ENCODE measurements around the gene ODAM.
"Not testable (repeated sequence)": the region's sequence is repeated elsewhere in the genome, so short reads cannot be mapped to it uniquely, and the experiment has no call there.

ODAM gene

GRCh38 chr4:70195425-70195824 is at the start of gene ODAM:
ODAM (plus strand) TSS chr4:70195725; CDS start chr4:70196544, 819 bp downstream.
- no peak for DNase-seq

GRCh38 chr4:70151271-70151670 is 44.3 kb upstream of the ODAM start:
- no peak for DNase-seq

- DNase-seq, result no peak
Measured at GRCh38 chr4:70152088-70152487, 43.4 kb upstream of the ODAM start.

GRCh38 chr4:70153937-70154336 is 41.6 kb upstream of the ODAM start, which contains the start of gene PRR27:
PRR27 (plus strand) TSS chr4:70154237; CDS start chr4:70154376, 139 bp downstream.
- no peak for DNase-seq

- no peak for DNase-seq
Measured at GRCh38 chr4:70158576-70158975, 36.9 kb upstream of the ODAM start.

GRCh38 chr4:70177090-70177489 is 18.4 kb upstream of the ODAM start:
- no peak for DNase-seq

GRCh38 chr4:70178075-70178660 is 17.4 kb upstream of the ODAM start:
- no peak for DNase-seq

- no peak for DNase-seq
Measured at GRCh38 chr4:70179811-70180210, 15.7 kb upstream of the ODAM start.

- DNase-seq, result no peak
Measured at GRCh38 chr4:70181864-70182263, 13.7 kb upstream of the ODAM start.

GRCh38 chr4:70182517-70183167 is 12.9 kb upstream of the ODAM start:
- no peak for DNase-seq

GRCh38 chr4:70183168-70183939 is 12.2 kb upstream of the ODAM start:
- no peak for DNase-seq

- no peak for DNase-seq
Measured at GRCh38 chr4:70183940-70184246, 11.6 kb upstream of the ODAM start.

GRCh38 chr4:70187216-70187615 is 8.3 kb upstream of the ODAM start:
- no peak for DNase-seq

GRCh38 chr4:70190579-70190978 is 4.9 kb upstream of the ODAM start:
- DNase-seq, result no peak

GRCh38 chr4:70191647-70192046 is 3.9 kb upstream of the ODAM start:
- DNase-seq, result no peak

- no peak for DNase-seq
Measured at GRCh38 chr4:70192895-70193294, 2.6 kb upstream of the ODAM start.

GRCh38 chr4:70196857-70197256 is 1.3 kb downstream of the ODAM start:
- no peak for DNase-seq

GRCh38 chr4:70197842-70198241 is 2.3 kb downstream of the ODAM start:
- DNase-seq, result no peak

- DNase-seq, result no peak
Measured at GRCh38 chr4:70203601-70204000, 8.1 kb downstream of the ODAM start.

GRCh38 chr4:70212752-70213151 is 17.2 kb downstream of the ODAM start:
- not testable (repeated sequence) for DNase-seq

- not testable (repeated sequence) for DNase-seq
Measured at GRCh38 chr4:70216109-70216508, 20.6 kb downstream of the ODAM start.

GRCh38 chr4:70216550-70216949 is 21.0 kb downstream of the ODAM start:
- not testable (repeated sequence) for DNase-seq

GRCh38 chr4:70221389-70221788 is 25.9 kb downstream of the ODAM start:
- not testable (repeated sequence) for DNase-seq

GRCh38 chr4:70221818-70222217 is 26.3 kb downstream of the ODAM start:
- not testable (repeated sequence) for DNase-seq

Measured in HCEC 1CT (cell line).